ENCODE data around the gene PIP5K1B.

Gene PIP5K1B

GRCh38 chr9:68871236-68871635 lies 166.2 kb downstream of the PIP5K1B start:
- no peak for DNase-seq

DNA sequence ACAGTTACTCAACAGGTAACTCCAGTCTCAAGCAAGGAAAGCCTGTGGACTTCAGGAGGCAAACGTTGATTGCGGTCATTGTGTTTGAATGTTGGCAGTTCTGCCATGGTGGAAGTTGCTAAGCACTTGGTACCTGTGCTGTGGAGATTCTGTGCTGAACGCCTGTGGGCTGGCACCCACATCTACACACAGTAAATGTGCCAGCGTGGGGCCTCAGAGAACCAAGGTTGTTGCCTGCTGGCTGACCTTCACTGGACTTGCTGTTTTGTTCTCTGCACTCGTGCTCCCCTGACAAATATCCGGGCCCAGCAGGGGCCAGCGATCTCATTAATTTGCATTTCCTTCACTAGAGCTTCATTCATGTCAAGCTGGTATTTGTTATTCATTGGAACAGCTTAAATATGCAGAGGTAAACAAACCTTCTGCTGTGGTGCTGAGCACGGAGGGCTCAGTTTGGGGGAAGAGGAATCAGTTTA lies 167.0 kb downstream of the PIP5K1B start:
- no peak for DNase-seq

DNA sequence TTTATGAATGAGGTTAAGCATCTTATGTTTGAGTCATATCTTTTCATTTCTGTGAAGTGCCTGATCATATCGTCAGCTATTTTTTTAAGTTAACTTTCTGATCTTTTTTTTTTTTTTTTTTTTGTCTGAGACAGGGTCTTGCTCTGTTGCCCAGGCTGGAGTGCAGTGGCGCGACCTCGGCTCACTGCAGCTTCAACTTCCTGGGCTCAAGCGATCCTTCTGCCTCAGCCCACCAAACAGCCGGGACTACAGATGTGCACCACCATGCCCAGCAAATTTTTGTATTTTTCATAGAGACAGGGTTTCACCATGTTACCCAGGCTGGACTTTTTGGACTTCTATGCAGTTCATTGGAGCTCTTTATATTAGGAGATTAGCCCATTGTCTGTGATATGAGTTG lies 168.1 kb downstream of the PIP5K1B start:
- no peak for DNase-seq

- DNase-seq, result no peak
Observed at GRCh38 chr9:68876273-68876672, 171.2 kb downstream of the PIP5K1B start.

GRCh38 chr9:68876681-68877080 lies 171.6 kb downstream of the PIP5K1B start:
- no peak for DNase-seq

DNA sequence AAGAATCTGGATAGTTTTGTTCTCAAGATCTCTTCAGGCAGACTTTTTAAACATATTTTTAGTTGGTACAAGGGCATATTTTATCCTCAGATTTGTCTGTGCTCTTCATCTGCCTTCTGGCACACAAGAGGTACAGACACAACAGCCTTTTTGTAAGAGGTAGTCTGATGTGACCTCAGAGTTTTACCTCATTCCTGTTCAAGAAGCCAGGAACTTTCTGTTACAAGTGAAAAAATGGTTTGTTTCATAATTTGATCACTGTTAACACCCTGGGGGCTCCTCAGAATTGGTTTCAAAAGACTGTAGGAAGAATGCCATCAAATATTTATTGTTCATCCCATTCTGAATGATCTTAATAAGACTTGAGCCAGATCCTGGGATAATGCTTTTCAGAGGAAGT lies 172.2 kb downstream of the PIP5K1B start:
- DNase-seq, result no peak

- DNase-seq, result no peak
Observed at GRCh38 chr9:68878450-68878849, 173.4 kb downstream of the PIP5K1B start.

DNA sequence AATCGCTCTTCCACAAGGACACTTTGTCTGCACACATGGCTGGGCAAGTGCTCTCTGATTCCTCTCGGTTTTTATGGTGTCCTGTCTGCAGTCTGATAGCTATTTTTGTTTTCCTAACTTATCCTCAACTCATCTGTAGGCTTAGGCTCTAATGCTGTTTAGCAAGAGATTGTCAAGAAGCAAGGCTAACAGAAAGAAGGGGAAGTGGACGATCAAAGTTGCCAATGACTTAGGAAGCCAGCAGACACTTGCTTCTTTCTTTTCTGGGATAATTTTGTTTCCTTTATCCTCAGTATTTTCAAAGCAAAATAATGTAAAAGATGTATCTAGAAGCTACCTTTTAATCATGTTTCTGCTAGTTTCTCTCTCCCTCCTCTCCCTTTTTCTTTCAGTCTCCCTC lies 178.2 kb downstream of the PIP5K1B start:
- DNase-seq, result no peak

DNA sequence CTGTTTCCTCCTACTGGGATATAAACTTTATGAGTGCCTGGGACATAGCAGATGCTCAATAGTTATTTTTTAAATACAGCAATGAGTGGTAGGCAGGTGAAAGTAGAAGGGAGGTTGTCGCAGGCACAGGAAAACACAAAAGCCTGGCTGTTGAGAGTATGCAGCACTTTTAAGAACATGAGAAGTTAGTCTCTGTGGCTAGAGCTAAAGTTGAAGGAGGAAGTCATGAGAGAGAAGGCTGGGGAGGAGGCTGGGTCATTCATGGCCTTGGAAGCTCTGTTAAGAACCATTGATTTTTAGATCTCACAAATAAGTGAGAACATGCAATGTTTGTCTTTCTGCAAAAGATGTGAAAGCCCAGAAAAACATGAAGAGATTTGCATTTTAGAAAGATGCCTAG lies 182.2 kb downstream of the PIP5K1B start:
- DNase-seq, result no peak

GRCh38 chr9:68894502-68894901 lies 189.5 kb downstream of the PIP5K1B start:
- no peak for DNase-seq

DNA sequence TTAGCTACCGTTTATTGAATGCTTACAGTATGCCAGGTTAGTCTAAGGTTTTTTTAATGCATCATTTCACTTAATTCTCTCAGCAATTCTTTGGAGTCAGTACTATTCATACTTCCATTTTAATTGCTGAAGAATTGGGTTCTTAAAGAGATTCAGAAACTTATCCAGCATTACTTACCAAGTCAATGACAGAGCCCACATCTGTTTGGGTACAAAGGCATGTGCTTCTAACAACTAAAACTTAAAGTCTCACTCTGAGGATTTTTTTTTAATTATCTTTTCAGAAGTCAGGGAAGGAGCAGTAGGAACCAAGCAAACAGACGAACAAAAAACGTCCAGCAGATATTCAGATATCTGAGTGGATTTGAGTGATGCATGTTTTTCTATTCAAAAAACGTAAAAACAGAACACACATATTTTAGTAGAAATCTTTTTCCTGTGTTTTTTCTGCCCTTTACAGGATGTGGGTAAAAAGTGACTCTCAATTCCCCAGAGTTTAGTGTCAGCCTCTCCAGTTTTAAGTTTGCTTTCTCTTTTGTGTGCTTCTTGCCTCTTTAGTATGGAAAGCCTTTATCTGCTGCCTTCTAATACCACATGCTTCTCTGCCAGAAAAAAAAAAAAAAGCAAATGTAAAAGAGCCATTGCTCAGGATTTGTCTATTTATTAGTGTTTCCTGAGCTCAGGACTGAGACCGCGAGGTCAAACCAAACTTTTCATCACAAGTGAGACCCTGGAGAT lies 190.9 kb downstream of the PIP5K1B start:
- DNase-seq, result no peak

- no peak for DNase-seq
Observed at GRCh38 chr9:68896486-68896885, 191.4 kb downstream of the PIP5K1B start.

GRCh38 chr9:68897577-68898145 lies 192.6 kb downstream of the PIP5K1B start:
- DNase-seq, result no peak

GRCh38 chr9:68898781-68899439 lies 193.9 kb downstream of the PIP5K1B start:
- no peak for DNase-seq

- no peak for DNase-seq
Observed at GRCh38 chr9:68904454-68904853, 199.4 kb downstream of the PIP5K1B start.

GRCh38 chr9:68905129-68905528 lies 200.1 kb downstream of the PIP5K1B start:
- DNase-seq, result no peak

DNA sequence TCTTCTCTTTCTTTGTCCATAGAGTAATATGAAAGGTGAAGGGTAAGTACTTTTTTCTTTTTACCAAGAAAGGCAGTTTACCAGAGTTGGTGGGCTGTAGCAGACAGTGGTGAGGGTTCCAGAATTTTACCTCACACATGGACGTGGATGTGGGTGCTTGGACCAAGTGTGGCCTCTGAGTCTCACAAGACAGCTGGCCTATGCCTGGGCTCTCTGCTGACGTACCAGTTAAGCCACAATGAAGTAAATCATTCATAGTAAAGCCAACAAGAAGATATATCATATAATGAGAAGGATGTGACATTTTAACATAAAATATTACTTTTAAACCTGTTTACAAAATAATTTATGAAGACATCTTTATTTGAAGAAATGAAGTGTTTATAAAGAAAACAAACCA lies 202.9 kb downstream of the PIP5K1B start:
- no peak for DNase-seq

DNA sequence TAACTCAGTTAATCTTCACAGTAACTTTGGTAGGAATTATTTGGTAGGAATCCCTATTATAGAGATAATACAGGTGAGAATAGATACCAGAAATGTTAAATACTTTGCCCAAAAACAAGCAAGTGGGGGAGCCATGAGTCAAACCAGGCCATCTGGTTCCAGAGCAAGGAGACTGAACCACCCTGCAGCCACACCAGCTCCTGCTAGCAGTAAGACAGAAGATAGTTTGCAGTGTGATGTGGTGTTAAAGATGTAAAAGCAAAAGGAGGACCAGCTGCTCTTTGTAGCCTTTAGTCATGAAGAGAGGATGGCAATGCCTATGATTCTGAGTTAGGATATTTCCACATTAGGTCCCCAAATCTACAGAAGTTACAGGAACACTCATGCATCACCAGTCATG lies 207.5 kb downstream of the PIP5K1B start:
- DNase-seq, result no peak

- no peak for DNase-seq
Observed at GRCh38 chr9:68913054-68913453, 208.0 kb downstream of the PIP5K1B start.

DNA sequence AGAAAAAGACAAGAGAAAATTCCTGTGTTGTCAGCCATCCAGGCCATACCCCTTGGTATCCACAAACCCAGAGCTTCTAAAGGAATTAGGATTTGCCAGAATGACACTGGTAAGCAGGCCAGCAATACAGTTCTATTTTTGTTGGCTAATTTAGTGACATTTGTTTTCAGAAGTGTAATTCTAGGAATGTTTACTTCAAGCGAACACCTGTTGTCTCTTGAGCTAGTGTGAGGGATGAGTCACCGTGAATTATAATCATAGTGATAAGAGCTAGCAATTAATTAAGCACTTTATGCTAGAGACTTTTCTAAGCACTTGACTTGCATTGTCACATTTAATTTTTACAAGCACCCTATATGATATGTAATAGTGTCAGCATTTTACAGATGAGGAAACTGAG lies 209.7 kb downstream of the PIP5K1B start:
- DNase-seq, result no peak

DNA sequence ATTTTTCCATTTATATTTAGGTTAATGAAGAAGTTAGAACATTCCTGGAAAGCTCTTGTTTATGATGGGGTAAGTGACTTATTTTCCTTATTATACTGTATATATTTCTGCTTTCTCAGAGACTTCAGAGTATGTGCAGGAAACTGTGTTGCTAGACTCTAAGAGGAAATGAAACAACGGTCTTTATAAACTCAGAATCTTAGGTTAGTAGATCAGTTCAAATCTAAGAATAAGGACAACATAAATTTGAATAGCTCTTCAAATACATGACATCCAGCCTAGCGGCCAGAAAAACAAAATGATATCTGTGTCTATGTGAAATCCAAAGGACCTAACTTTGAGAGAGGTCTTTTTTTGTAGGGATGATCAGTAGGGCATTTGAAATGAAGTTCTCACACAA lies 214.6 kb downstream of the PIP5K1B start:
- no peak for DNase-seq

DNA sequence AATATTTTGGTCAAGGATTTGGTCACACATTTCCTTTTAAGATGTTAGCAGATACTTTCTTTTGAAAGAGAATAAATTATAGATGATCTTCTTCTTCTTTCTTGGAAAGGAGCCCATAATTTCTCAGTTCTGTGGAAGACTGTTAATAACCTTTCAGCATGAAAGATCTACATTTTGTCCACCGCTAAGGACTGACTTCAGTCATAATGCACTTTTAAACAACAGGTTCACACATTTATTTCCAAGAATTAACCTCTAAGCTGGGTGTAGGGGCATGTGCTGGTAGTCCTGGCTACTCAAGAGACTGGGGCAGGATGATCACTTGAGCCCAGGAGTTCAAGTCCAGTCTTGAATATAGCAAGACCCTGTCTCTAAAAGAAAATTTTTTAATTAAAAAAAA lies 215.9 kb downstream of the PIP5K1B start:
- DNase-seq, result no peak

DNA sequence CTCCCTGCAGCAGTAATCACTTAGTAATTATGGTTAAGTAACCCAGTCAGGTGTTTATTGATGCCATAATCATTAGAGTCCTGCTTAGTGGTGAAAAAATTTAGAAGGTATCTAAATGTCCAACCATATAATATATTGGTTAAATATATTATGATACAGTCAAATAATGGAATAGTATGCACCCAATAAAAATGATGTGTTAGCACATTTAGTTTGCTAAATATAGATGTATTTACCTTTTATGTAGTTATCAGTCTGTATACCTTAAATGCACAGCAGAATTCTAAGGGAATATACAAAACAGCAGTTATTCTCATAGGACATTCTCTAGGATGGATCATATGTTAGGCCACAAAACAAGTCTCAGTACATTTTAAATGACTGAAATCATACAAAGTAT lies 218.4 kb downstream of the PIP5K1B start:
- DNase-seq, result no peak

DNA sequence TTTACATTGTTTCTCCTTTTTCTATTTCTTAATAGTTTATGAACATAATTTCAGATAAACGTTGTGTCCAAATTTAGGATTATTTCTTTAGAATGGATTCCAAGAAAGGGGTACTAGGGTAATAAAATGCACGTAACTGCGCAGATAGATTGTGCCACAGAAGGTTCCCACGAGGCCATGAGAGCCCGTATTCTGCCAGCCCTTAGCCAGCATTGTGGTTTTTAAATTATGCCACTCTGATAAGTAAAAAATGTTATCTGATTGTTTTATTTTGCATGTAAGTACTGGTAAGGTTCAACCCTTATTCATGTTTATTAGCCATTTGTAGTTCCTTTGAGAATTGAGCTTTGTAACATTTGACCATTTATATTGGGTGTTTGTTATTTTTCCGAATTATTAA lies 220.1 kb downstream of the PIP5K1B start:
- no peak for DNase-seq
